Natural killer cell treated with Interleukin-12 subunit alpha and Interleukin-12 subunit beta and Interleukin-15 and Interleukin-18, amount 100 ng/mL, for 72 hours (primary cell): ENCODE results near the gene SEMA3G. TPM values are rescaled to one million over a fixed set of nuclear protein-coding genes. Genes with fewer than 3 reads are reported as not detected.
A peak's percentile ranks its signal among the peaks of the same experiment; 100 is the strongest.

ENCODE experiments used
- ATAC-seq, 2 donors: fragments of 150-1000 bp; cut with Tn5 transposase in 1 of 2; sonication (Bioruptor Pico), chemical (Tn5 transposase) in 1 of 2; 2 replicates each; pipeline ENCODE4 v1.10.0; 2021
- DNase-seq: peaks from one replicate; pipeline ENCODE4 v3.0.0; 2022; ENCODE audit warnings: low spot score
- H3K27ac Mint-ChIP-seq, 2 donors: 1 replicate in 1 of 2; 2 replicates in 1 of 2; pipeline ENCODE4 v1.8.0; 2022; ENCODE audit warnings: mixed read lengths in 2 of 2, mild to moderate bottlenecking in 1 of 2, moderate library complexity in 1 of 2
- H3K27me3 Mint-ChIP-seq, 2 donors: 1 replicate in 1 of 2; 2 replicates in 1 of 2; pipeline ENCODE4 v1.8.0; 2022; ENCODE audit warnings: mixed read lengths in 2 of 2
- H3K36me3 Mint-ChIP-seq: one replicate; pipeline ENCODE4 v1.8.0; 2022; ENCODE audit warnings: mixed read lengths
- H3K4me1 Mint-ChIP-seq, 2 donors: 1 replicate in 1 of 2; 2 replicates in 1 of 2; pipeline ENCODE4 v1.8.0; 2022; ENCODE audit warnings: low read depth in 2 of 2, mixed read lengths in 2 of 2, mild to moderate bottlenecking in 1 of 2
- H3K4me3 Mint-ChIP-seq: one replicate; pipeline ENCODE4 v1.8.0; 2022; ENCODE audit warnings: mixed read lengths
- H3K9me3 Mint-ChIP-seq: 2 replicates; pipeline ENCODE4 v1.8.0; 2022; ENCODE audit warnings: mixed read lengths
- total RNA-seq, 2 donors: library from RNA; stranded (reverse); gene quantifications; one replicate each; pipeline ENCODE4 v1.2.3, GENCODE V29; 2022

The SEMA3G gene
- total RNA-seq, 2 donors from 2014 or later, result 0.08 TPM; not detected in 1

DNA sequence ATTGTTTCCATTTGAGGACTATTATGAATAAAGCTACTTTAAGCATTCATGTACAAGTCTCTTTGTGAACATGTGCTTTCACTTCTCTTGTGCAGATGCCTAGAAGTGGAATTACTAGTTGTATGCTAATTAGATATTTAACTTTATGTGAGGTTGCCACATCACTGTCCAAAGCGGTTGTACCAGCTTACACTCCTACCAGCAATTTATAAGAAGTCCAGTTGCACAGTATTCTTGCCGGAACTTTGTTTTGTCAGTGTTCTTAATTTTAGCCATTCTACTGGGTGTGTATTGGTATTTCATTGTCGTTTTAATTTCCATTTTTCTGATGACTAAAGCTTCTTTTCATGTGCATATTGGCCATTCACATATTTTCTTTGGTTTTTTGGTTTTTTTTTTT is 29.1 kb downstream of the SEMA3G start:
- H3K27me3 Mint-ChIP-seq, result no peaks in the 10 kb centered on the region
- peaks cover 13 to 21% of the 10 kb centered on the region in 2 donors for H3K4me1 Mint-ChIP-seq
- ATAC-seq (no peak), DNase-seq (no peak)
- no peak overlapping the region for H3K27ac Mint-ChIP-seq
- no peak overlapping the region for H3K4me3 Mint-ChIP-seq
- H3K9me3 Mint-ChIP-seq, result no peaks in the 10 kb centered on the region
- no peaks in the 10 kb centered on the region for H3K36me3 Mint-ChIP-seq

- Mint-ChIP-seq H3K4me3 (peak overlapping the region; percentile 95), H3K27me3 (no peaks in the 10 kb centered on the region), H3K36me3 (peaks cover 7% of the 10 kb centered on the region), H3K4me1 (peaks cover 32 to 40% of the 10 kb centered on the region in 2 donors), H3K27ac (peak overlapping the region; percentile 83 to 92), H3K9me3 (no peaks in the 10 kb centered on the region)
- ATAC-seq (no peak), DNase-seq (peak; percentile 37)
Observed at GRCh38 chr3:52408466-52408865, 36.4 kb downstream of the SEMA3G start.

DNA sequence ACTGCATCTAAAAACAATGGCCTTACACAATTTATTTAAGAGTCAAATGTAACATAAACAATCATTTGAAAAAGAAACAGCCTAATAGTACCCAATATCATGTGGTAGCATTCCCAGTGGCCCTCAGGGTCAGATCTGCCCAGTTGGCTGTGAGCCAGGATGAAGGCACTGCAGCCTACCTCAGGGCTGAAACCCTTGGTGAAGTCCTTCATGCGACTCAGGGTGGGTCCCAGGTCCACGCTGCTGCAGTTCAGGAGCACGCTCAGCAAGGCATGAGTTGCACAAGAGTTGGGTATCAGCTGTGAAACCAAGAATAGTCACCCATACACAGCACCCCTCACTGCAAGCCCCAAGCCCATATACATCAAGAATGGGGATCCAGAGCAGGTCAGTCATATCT is 37.1 kb downstream of the SEMA3G start:
- peak overlapping the region; percentile 83 to 92 for H3K27ac Mint-ChIP-seq
- ATAC-seq (no peak), DNase-seq (peak; percentile 31)
- H3K36me3 Mint-ChIP-seq, result peaks cover 7% of the 10 kb centered on the region
- peak overlapping the region; percentile 95 for H3K4me3 Mint-ChIP-seq
- no peaks in the 10 kb centered on the region for H3K9me3 Mint-ChIP-seq
- peaks cover 32 to 37% of the 10 kb centered on the region in 2 donors for H3K4me1 Mint-ChIP-seq
- no peaks in the 10 kb centered on the region for H3K27me3 Mint-ChIP-seq

DNA sequence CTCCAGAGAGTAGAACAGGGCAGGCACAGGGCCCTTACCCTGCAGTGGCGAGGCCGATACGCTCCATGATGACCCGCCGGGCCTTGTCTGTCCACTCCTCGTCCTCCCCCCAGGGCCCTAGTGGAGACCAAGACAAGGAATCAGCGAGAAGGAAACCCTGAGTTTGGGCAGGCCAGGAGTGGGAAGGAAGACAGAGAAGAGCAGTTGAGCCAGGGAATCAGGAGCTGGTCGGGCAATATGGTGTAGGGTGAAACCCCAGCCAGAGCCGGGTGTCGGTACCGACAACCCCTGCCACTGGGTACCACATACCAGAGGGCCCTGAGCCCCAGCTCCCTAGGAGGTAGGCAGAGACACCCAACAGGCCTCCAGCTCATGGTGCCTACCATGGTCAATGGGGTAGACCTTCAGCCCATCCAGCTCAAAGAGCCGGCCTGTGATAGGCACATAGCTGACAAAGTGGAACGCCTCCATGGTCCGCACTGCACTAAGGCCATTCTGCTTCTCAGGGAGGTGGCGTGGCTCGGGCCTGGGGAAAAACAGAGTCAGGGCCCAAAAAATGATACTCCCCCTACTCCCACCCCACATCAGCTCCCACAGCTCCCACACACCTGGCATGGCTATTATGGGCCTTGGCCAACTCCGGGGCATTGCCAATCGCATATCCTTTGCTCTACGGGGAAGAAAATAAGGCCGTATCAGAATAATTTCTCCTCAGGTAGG is 38.0 kb downstream of the SEMA3G start:
- DNase-seq, result peak; percentile 54
- H3K4me3 Mint-ChIP-seq, result no peak overlapping the region

GRCh38 chr3:52406231-52406661 is 38.7 kb downstream of the SEMA3G start:
- ATAC-seq, result no peak
- Mint-ChIP-seq H3K36me3 (peaks cover 7% of the 10 kb centered on the region), H3K4me3 (no peak overlapping the region), H3K4me1 (peaks cover 23% of the 10 kb centered on the region in 2 donors), H3K27me3 (no peaks in the 10 kb centered on the region), H3K9me3 (no peaks in the 10 kb centered on the region), H3K27ac (no peak overlapping the region)
- no peak for DNase-seq

More for the DNA sequence above, 38.0 kb downstream of the SEMA3G start:
- H3K9me3 Mint-ChIP-seq, result no peaks in the 10 kb centered on the region
- H3K27ac Mint-ChIP-seq, result no peak overlapping the region
- no peak for ATAC-seq
- peaks cover 7% of the 10 kb centered on the region for H3K36me3 Mint-ChIP-seq
- H3K27me3 Mint-ChIP-seq, result no peaks in the 10 kb centered on the region
- peaks cover 29 to 30% of the 10 kb centered on the region in 2 donors for H3K4me1 Mint-ChIP-seq

DNA sequence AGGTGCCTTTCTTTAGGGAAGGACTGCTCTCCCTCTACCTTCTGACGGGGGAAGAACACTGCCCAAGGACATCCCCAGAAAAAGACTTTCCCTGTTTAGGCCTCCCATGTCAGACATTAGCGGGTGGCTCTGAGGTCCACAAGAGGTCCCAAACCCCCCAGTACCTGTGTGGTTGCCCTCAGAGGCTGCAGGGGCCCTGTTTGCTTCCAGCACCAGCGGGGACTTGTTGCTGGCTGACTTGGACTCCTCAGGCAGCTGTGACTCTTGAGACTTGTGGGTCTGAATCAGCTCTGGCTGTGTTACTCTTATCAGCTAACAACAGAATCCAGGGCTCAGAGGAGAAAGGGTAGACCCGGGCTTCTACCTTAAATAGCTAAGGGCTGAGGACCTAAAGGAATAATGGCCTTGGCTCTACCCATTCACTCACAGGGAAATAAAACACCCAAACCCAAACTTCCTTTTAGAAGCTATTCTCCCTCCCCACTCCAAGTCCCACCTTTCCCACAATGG is 39.2 kb downstream of the SEMA3G start:
- DNase-seq, result peak; percentile 32
- H3K36me3 Mint-ChIP-seq, result peaks cover 7% of the 10 kb centered on the region
- no peak overlapping the region for H3K4me3 Mint-ChIP-seq
- no peaks in the 10 kb centered on the region for H3K27me3 Mint-ChIP-seq
- no peaks in the 10 kb centered on the region for H3K9me3 Mint-ChIP-seq
- no peak for ATAC-seq
- H3K27ac Mint-ChIP-seq, result no peak overlapping the region
- H3K4me1 Mint-ChIP-seq, result peaks cover 18 to 19% of the 10 kb centered on the region in 2 donors

DNA sequence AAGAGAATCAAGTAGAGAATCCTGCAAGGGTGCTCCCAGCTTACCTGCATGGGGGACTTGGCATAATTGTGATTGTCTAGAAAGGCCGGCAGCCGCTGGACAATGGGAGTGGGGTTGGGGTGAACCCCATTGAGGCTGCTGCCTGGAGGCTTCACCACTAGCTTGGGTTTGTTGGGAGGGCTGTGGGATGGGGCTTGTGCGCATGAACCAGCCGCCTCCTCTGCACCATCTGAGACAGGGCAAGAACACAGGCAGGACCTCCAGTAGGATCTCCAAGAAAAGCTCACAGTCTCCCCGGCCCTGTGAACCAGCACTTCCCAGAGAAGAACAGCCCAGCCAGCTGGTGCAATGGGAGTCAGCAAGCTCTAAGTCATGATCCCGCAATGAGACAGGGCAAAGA is 39.8 kb downstream of the SEMA3G start:
- no peaks in the 10 kb centered on the region for H3K27me3 Mint-ChIP-seq
- ATAC-seq, result no peak
- H3K4me1 Mint-ChIP-seq, result peaks cover 18 to 23% of the 10 kb centered on the region in 2 donors
- no peak overlapping the region for H3K4me3 Mint-ChIP-seq
- H3K9me3 Mint-ChIP-seq, result no peaks in the 10 kb centered on the region
- peaks cover 7% of the 10 kb centered on the region for H3K36me3 Mint-ChIP-seq
- peak; percentile 37 for DNase-seq
- H3K27ac Mint-ChIP-seq, result no peak overlapping the region

DNA sequence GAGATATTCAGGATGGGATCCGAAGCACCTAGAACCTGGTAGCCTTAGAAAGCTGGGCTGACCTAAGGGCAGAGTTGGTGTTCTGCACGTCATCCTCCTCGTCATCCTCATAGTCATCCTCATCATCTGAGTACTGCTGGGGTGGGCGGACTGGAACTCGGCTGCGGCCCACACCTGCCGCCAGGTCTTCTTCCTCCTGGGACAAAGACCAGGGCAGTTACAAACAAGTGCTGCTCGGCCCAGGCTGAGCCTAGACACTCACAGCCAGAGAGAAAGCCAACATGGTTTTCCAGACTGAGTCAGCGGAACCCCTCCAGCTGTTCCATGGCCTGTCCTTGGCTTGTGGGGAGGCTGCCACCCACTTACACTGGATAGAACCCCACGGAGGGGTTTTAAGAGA is 40.5 kb downstream of the SEMA3G start:
- no peaks in the 10 kb centered on the region for H3K9me3 Mint-ChIP-seq
- DNase-seq (peak; percentile 8), ATAC-seq (no peak)
- H3K36me3 Mint-ChIP-seq, result peaks cover 7% of the 10 kb centered on the region
- H3K27me3 Mint-ChIP-seq, result no peaks in the 10 kb centered on the region
- no peak overlapping the region for H3K4me3 Mint-ChIP-seq
- H3K27ac Mint-ChIP-seq, result no peak overlapping the region
- peaks cover 18 to 24% of the 10 kb centered on the region in 2 donors for H3K4me1 Mint-ChIP-seq

DNA sequence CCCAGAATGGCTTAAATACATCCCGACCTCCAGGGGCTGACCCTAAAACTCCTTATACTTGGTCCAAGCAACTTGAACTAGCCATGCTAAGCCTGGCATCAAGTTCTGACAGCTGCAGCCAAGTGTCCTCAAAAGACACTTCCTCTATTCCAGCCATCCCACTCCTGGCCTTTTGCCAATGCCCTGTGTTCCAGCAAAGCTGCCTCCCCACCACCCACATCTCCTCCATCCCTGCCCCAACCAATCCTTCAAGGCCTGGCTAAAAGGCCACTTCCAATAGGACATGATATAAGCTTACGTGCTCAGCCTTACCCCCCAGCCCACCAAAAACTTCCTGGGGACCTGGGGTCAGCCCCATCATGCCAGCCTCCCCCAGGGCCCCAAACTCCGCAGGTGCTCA is 40.9 kb downstream of the SEMA3G start:
- Mint-ChIP-seq H3K4me1 (peaks cover 14 to 20% of the 10 kb centered on the region in 2 donors), H3K36me3 (peaks cover 7% of the 10 kb centered on the region), H3K27me3 (no peaks in the 10 kb centered on the region), H3K9me3 (no peaks in the 10 kb centered on the region), H3K27ac (no peak overlapping the region), H3K4me3 (no peak overlapping the region)
- ATAC-seq (no peak), DNase-seq (no peak)

GRCh38 chr3:52403271-52403841 is 41.5 kb downstream of the SEMA3G start:
- Mint-ChIP-seq H3K36me3 (peaks cover 7% of the 10 kb centered on the region), H3K9me3 (no peaks in the 10 kb centered on the region), H3K27ac (no peak overlapping the region), H3K4me1 (peaks cover 8 to 14% of the 10 kb centered on the region in 2 donors), H3K4me3 (no peak overlapping the region), H3K27me3 (no peaks in the 10 kb centered on the region)
- ATAC-seq, result no peak
- DNase-seq, result peak; percentile 47

DNA sequence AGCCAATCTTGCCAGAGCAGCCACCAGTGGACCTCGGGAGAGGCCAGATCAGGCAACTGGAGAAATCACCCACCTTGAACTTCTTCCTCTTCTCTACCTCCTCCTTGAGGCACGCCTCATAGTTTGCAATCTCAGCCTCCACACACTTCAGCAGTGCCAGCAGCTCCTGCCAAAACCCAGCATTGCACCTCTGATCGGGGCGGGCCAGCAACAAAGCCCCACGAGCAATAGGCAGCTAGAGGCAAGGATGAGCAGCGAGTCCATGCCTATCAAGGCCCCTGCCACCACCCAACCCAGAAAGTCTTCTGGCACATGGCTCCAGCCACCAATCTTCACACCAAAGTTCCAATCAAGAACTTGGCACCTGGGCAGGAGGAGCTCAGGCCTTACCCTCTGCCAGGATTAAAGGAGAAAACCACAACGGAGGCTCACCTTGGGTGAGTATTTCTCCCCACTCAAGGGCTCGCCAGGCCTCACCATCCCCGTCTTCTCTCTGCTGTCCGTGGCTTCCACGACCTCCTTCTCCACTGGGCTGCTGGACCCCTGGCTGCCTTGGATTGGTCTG is 42.1 kb downstream of the SEMA3G start:
- Mint-ChIP-seq H3K36me3 (peaks cover 2% of the 10 kb centered on the region), H3K27ac (no peak overlapping the region), H3K4me3 (no peak overlapping the region), H3K27me3 (no peaks in the 10 kb centered on the region), H3K9me3 (no peaks in the 10 kb centered on the region), H3K4me1 (peaks cover 2 to 9% of the 10 kb centered on the region in 2 donors)
- ATAC-seq (no peak), DNase-seq (peak; percentile 6)

- Mint-ChIP-seq H3K9me3 (no peaks in the 10 kb centered on the region), H3K36me3 (no peaks in the 10 kb centered on the region), H3K4me3 (no peak overlapping the region), H3K4me1 (peaks cover 0 to 8% of the 10 kb centered on the region in 2 donors), H3K27me3 (no peaks in the 10 kb centered on the region), H3K27ac (no peak overlapping the region)
- ATAC-seq (no peak), DNase-seq (no peak)
Observed at GRCh38 chr3:52402101-52402521, 42.8 kb downstream of the SEMA3G start.

- no peaks in the 10 kb centered on the region for H3K9me3 Mint-ChIP-seq
- H3K4me3 Mint-ChIP-seq, result no peak overlapping the region
- peak overlapping the region in 1 of 2 donors; percentile 50 for H3K27ac Mint-ChIP-seq
- ATAC-seq, result no peak
- peak; percentile 34 for DNase-seq
- peaks cover 0 to 5% of the 10 kb centered on the region in 2 donors for H3K4me1 Mint-ChIP-seq
- no peaks in the 10 kb centered on the region for H3K27me3 Mint-ChIP-seq
- no peaks in the 10 kb centered on the region for H3K36me3 Mint-ChIP-seq
Observed at GRCh38 chr3:52401551-52401950, 43.4 kb downstream of the SEMA3G start.

- H3K4me3 Mint-ChIP-seq, result no peak overlapping the region
- DNase-seq (no peak), ATAC-seq (no peak)
- no peaks in the 10 kb centered on the region for H3K36me3 Mint-ChIP-seq
- no peaks in the 10 kb centered on the region for H3K27me3 Mint-ChIP-seq
- H3K4me1 Mint-ChIP-seq, result peaks cover 0 to 5% of the 10 kb centered on the region in 2 donors
- H3K27ac Mint-ChIP-seq, result peak overlapping the region in 1 of 2 donors; percentile 50
- no peaks in the 10 kb centered on the region for H3K9me3 Mint-ChIP-seq
Observed at GRCh38 chr3:52401021-52401420, 43.9 kb downstream of the SEMA3G start.
